SU-DHL-6 (cell line): ENCODE results near the gene STK16.

ENCODE experiments used
- CTCF ChIP-seq: fragments of 200-600 bp; sonication (generic); IDR thresholded peaks from one replicate; pipeline ENCODE4 v1.5.1; 2017; ENCODE audit warnings: antibody characterized with exemption, mild to moderate bottlenecking, low read length, moderate library complexity; ENCODE audit not compliant: insufficient read depth, poor library complexity, severe bottlenecking
- EZH2phosphoT487 ChIP-seq: fragments of 200-600 bp; sonication (generic), shearing (Covaris generic); conservative IDR thresholded peaks from 2 replicates; pipeline ENCODE4 v1.6.1; 2018; ENCODE audit warnings: mild to moderate bottlenecking, antibody characterized with exemption, low read length, moderate library complexity, mixed read lengths

DNA sequence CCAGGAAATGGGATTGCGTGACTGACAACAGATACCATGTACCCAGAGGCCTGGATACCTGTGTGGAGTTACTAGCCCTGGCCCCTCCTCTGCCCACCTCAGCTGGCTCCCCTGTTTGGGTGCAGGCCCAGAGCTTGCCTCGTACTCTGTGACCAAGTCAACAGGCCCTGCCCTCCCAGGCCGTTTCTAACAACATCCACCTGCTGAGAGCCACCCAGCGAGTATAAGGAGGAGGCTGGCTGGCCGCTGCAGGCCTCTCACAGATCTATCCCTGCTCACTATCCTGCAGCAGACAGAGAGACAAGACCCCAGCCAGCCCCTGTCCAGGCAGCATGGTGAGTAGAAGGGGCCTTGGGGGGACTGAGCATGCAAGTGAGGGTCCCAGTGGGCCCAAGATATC lies 21.0 kb downstream of the STK16 start:
- TF ChIP-seq CTCF: no peak
- TF ChIP-seq EZH2phosphoT487: no peak
